Mucosa of descending colon (tissue), 3 donors: ENCODE measurements around the gene KCNH5. TPM values are rescaled to one million over a fixed set of nuclear protein-coding genes. Genes with fewer than 3 reads are reported as not detected.

Source experiments
- ATAC-seq: fragments of 200-7000 bp; cut with Tn5 transposase; one replicate; pipeline ENCODE4 v1.9.1; 2020; ENCODE audit warnings: mild to moderate bottlenecking, moderate library complexity
- DNase-seq, 3 donors: peaks; one replicate each; pipeline ENCODE4 v3.0.0-alpha.2; 2020
- H3K36me3 ChIP-seq: fragments of 200-600 bp; one replicate; pipeline ENCODE4 v1.8.0; 2021; ENCODE audit warnings: low read depth, mild to moderate bottlenecking
- H3K4me1 ChIP-seq: fragments of 200-600 bp; one replicate; pipeline ENCODE4 v1.8.0; 2021; ENCODE audit warnings: low read depth, mild to moderate bottlenecking
- H3K4me3 ChIP-seq: fragments of 200-600 bp; one replicate; pipeline ENCODE4 v1.8.0; 2021; ENCODE audit warnings: mild to moderate bottlenecking
- H3K9me3 ChIP-seq: fragments of 200-600 bp; one replicate; pipeline ENCODE4 v1.8.0; 2021; ENCODE audit warnings: mild to moderate bottlenecking
- CTCF ChIP-seq: fragments of 200-600 bp; IDR thresholded peaks from one replicate; pipeline ENCODE4 v1.8.0; 2022; ENCODE audit warnings: antibody characterized with exemption, mild to moderate bottlenecking
- intact Hi-C, 2 donors: fragments of 100-400 bp; cut with DNase I in 1 of 2; cut with micrococcal nuclease in 1 of 2; formaldehyde crosslinking; loops; one replicate each; pipeline versions ENCODE4 v1.11.0 to v1.11.1; 2022; cut with DNase I, micrococcal nuclease
- total RNA-seq, 3 donors: library from RNA; stranded (reverse); fragmentation: NEBNext Ultra II Directional in 2 of 3; extraction: Animal tissue kit (Norgen Biotek cat#: 25700) in 2 of 3; gene quantifications; one replicate each; pipeline versions ENCODE4 v1.2.1 to v1.2.4, GENCODE V29; 2021 to 2023
- donor health status: DM: no; HTN: no; CAD: no; lungs with moderate emphysema.
- donor health status: DM: no; HTN: no; CAD: no.
- donor health status: DM: no; HTN: yes; CAD: no.

The KCNH5 gene
- total RNA-seq, 3 donors from 2014 or later = 0.28 TPM; not detected in 2

GRCh38 chr14:62665286-62665685 lies 380.0 kb downstream of the KCNH5 start:
- H3K4me3 ChIP-seq = no peak overlapping the region
- intact Hi-C loops = no loop called here
- DNase-seq (no peak), ATAC-seq (no peak)
- H3K9me3 ChIP-seq = peaks cover 8% of the 10 kb centered on the region
- no peaks in the 10 kb centered on the region for H3K4me1 ChIP-seq
- TF ChIP-seq CTCF = no peak
- H3K36me3 ChIP-seq = no peaks in the 10 kb centered on the region

GRCh38 chr14:62663456-62663821 lies 381.8 kb downstream of the KCNH5 start:
- Histone ChIP-seq H3K9me3 (peaks cover 12% of the 10 kb centered on the region), H3K4me1 (no peaks in the 10 kb centered on the region), H3K36me3 (no peaks in the 10 kb centered on the region), H3K4me3 (no peak overlapping the region)
- TF ChIP-seq CTCF = no peak
- ATAC-seq = no peak
- no peak for DNase-seq
- intact Hi-C loops = no loop called here

GRCh38 chr14:62662811-62663455 lies 382.3 kb downstream of the KCNH5 start:
- no peak for TF ChIP-seq CTCF
- Histone ChIP-seq H3K9me3 (peaks cover 12% of the 10 kb centered on the region), H3K4me1 (no peaks in the 10 kb centered on the region), H3K36me3 (no peaks in the 10 kb centered on the region), H3K4me3 (no peak overlapping the region)
- ATAC-seq (no peak), DNase-seq (no peak)
- intact Hi-C loops = no loop called here

- no peak for TF ChIP-seq CTCF
- ATAC-seq = no peak
- no peak overlapping the region for H3K4me3 ChIP-seq
- H3K9me3 ChIP-seq = peaks cover 21% of the 10 kb centered on the region
- intact Hi-C loops = no loop called here
- no peaks in the 10 kb centered on the region for H3K36me3 ChIP-seq
- DNase-seq = no peak
- H3K4me1 ChIP-seq = no peaks in the 10 kb centered on the region
These were observed 383.4 kb downstream of the KCNH5 start for GRCh38 chr14:62661818-62662217.

- DNase-seq (no peak), ATAC-seq (no peak)
- TF ChIP-seq CTCF = no peak
- H3K4me1 ChIP-seq = no peaks in the 10 kb centered on the region
- H3K9me3 ChIP-seq = peaks cover 25% of the 10 kb centered on the region
- H3K36me3 ChIP-seq = no peaks in the 10 kb centered on the region
- intact Hi-C loops = no loop called here
- H3K4me3 ChIP-seq = no peak overlapping the region
These were observed 386.6 kb downstream of the KCNH5 start for GRCh38 chr14:62658631-62659030.

GRCh38 chr14:62657376-62657775 lies 387.9 kb downstream of the KCNH5 start:
- ATAC-seq (no peak), DNase-seq (no peak)
- Histone ChIP-seq H3K9me3 (peaks cover 25% of the 10 kb centered on the region), H3K4me3 (no peak overlapping the region), H3K36me3 (no peaks in the 10 kb centered on the region), H3K4me1 (no peaks in the 10 kb centered on the region)
- intact Hi-C loops = no loop called here
- TF ChIP-seq CTCF = no peak
